ENCODE data around the gene CHAC1.
A peak's percentile ranks its signal among the peaks of the same experiment; 100 is the strongest.
"Not testable (repeated sequence)": the region's sequence is repeated elsewhere in the genome, so short reads cannot be mapped to it uniquely, and the experiment has no call there.

The CHAC1 gene

DNA sequence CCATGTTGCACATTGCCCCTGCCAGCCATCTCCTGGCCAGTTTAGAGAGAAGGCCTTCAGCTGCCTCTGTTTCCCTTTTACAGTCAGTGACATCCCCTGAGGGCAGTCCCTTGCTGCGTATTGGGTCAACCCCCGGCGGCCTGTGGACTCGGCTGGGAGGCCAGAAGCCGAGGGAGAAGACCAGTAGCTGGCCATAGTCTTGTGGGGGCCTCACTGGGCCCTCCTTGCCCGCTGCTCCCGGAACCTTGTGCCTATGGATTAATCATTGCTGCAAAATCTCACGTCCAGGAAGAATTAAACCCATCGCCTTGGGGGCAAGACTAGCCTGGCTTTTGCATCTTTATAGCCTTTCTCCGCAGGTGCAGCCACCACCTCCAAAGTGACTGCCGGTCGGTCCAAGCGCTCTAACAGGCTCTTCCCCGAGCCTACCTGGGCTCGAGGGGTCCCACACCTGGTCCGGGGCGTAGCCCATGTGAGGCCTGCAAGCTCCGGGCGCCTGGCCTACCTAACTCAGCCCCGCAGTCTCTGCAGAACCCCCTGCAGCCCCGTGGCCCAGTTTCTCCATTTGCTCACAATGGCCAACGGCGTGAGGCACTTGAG, 870 bp upstream of the CHAC1 start:
- TF ChIP-seq, protein P1, sequence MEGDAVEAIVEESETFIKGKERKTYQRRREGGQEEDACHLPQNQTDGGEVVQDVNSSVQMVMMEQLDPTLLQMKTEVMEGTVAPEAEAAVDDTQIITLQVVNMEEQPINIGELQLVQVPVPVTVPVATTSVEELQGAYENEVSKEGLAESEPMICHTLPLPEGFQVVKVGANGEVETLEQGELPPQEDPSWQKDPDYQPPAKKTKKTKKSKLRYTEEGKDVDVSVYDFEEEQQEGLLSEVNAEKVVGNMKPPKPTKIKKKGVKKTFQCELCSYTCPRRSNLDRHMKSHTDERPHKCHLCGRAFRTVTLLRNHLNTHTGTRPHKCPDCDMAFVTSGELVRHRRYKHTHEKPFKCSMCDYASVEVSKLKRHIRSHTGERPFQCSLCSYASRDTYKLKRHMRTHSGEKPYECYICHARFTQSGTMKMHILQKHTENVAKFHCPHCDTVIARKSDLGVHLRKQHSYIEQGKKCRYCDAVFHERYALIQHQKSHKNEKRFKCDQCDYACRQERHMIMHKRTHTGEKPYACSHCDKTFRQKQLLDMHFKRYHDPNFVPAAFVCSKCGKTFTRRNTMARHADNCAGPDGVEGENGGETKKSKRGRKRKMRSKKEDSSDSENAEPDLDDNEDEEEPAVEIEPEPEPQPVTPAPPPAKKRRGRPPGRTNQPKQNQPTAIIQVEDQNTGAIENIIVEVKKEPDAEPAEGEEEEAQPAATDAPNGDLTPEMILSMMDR (IDR thresholded peaks at IDR 0.05; ENCODE audit: insufficient read depth, low read depth, low read length, missing control alignments) = no peak
- peak overlapping the region; percentile 78 for H3K4me3 ChIP-seq (ENCODE audit: low read depth, low read length)
- DNase-seq (ENCODE audit: low read depth) = no peak

DNA sequence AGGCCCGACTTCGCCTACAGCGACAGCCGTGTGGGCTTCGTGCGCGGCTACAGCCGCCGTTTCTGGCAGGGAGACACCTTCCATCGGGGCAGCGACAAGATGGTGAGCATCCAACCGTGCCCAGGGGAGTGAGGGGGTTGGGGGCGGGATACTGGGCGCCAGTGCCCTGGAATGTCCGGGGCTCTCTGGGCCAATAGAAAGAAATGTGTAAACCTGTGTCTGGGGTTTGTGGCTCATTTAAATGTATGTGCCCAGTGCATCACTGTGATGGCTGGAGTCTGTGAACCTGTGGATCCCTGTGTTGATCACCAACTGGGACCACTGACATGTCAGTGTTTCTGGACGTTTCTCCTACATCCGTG, 423 bp downstream of the CHAC1 start:
- TF ChIP-seq, protein P1 (IDR thresholded peaks at IDR 0.05; ENCODE audit: insufficient read depth, low read depth, low read length, missing control alignments) = no peak
- H3K4me3 ChIP-seq (ENCODE audit: low read depth, low read length) = peak overlapping the region; percentile 78
- no peak for DNase-seq (ENCODE audit: low read depth)

DNA sequence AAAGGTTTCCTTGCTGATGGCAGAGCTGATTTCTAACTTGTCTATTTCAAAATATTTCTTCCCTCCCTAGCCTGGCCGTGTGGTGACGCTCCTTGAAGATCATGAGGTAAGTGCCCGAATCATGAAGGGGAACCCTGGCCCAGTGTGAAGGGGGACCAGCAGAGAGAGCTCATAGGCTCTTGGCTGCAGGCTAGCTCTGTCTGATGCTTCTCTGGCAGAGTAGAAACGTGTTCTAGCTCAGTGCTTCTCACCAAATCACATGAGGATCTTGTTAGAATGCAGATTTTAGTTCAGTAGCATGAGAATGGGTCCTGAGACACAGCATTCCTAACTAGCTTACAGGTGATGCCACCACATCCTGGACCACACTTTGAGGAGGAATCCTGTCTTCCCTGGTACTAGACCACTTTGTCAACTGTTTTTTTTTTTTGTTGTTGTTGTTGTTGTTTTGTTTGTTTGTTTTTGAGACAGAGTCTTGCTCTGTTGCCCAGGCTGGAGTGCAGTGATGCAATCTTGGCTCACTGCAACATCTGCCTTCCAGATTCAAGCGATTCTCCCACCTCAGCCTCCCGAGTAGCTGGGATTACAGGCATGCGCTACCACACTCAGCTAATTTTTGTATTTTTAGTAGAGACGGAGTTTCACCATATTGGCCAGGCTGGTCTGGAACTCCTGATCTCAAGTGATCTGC, 1.0 kb downstream of the CHAC1 start:
- not testable (repeated sequence) for DNase-seq (ENCODE audit: low read depth)
- peak overlapping the region; percentile 78 for H3K4me3 ChIP-seq (ENCODE audit: low read depth, low read length)

DNA sequence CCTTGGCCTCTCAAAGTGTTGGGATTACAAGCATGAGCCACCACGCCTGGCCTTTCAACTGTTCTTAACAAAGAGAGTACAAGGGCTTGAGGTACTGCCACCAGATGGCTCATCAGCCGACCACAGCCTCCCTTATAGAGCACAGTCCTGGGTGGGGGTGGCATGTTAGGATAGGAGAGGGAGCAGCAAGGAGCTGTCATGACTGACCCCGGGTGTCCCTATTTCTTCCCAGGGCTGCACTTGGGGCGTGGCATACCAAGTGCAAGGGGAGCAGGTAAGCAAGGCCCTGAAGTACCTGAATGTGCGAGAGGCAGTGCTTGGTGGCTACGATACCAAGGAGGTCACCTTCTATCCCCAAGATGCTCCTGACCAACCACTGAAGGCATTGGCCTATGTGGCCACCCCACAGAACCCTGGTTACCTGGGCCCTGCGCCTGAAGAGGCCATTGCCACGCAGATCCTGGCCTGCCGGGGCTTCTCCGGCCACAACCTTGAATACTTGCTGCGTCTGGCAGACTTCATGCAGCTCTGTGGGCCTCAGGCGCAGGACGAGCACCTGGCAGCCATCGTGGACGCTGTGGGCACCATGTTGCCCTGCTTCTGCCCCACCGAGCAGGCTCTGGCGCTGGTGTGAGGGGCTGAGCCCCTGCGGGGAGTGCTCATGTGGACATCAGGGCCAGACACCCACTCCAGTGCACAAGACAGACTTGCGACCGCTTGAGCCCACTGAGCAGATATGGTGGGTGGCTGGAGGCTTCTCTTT, 2.1 kb downstream of the CHAC1 start:
- TF ChIP-seq, protein P1 (IDR thresholded peaks at IDR 0.05; ENCODE audit: insufficient read depth, low read depth, low read length, missing control alignments) = no peak
- H3K4me3 ChIP-seq (ENCODE audit: low read depth, low read length) = no peak overlapping the region
- DNase-seq (ENCODE audit: low read depth) = no peak

DNA sequence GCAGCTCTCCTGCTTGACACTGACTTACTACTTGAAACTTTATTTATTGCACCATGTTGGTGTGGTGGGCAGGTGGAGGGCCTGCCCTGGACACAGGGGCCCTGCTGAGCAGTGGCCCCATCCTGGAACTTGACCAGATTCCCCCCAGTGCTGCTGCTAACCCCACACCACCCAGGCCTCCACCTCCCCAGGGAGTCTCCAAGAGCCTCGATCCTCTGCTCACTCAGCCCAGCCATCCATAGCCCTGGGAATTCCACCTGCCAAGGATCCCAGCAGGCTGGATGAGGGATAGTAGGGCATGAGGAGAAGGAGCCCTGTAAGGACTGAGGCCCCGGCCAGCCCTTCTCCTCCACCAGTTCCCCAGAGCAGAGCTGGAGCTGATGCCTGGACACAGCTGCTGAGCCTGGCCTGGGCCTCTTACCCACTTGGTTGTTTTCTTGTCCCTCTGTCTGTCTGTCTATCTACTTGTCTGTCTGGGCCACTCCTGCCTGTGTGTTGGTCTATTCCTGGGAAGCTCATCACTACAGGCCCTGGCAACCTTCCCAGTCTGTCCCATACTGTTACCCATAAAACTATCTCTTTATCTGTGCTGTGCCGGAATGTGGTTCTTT, 2.8 kb downstream of the CHAC1 start:
- DNase-seq (ENCODE audit: low read depth) = no peak
- TF ChIP-seq, protein P1 (IDR thresholded peaks at IDR 0.05; ENCODE audit: insufficient read depth, low read depth, low read length, missing control alignments) = no peak
- no peak overlapping the region for H3K4me3 ChIP-seq (ENCODE audit: low read depth, low read length)

DNA sequence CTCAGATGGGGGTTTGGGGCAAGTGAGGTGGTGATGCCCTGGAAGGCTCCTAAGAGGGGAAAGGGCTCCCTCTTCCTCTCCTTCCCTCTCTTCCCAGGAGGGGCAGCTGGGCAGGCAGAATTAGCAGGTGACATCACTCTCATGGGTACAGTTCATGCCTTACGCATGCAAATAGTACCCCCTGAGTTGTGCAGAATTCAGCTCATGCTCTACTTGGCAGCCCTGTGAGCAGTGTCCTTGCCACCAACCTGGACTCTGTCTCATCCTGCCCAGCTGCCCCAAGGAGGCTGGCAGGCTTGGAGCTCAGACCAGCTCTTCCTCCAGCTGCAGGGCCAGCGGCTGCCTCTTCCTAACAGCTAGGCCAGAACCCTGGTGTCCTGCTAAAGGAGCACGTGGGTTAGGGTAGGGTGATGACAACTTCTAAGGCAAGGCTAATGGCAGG, 3.3 kb downstream of the CHAC1 start:
- no peak for DNase-seq (ENCODE audit: low read depth)
- TF ChIP-seq, protein P1 (IDR thresholded peaks at IDR 0.05; ENCODE audit: insufficient read depth, low read depth, low read length, missing control alignments) = no peak
- no peak overlapping the region for H3K4me3 ChIP-seq (ENCODE audit: low read depth, low read length)

DNA sequence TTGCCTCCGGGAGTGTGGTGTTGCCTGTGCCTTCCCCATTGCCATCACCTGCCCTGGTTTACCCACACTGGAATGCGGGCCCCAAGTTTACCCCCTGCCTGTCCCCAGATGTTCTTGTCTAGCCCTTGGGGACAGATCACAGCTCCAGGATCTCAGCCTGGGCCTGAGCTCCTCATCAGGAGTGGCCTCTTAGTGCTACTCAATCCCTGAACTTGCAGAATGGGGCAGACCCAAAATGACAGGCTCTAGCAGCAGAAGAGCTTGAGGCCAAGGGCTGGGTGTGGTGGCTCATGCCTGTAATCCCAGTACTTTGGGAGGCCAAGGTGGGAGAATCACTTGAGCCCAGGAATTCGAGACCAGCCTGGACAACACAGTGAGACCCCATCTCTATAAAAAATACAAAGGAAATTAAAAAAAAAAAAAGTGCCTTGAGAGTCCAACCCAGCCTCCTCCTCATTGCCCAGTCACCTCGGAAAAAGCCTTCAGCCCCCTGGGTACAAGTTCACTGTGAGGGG, 3.8 kb downstream of the CHAC1 start:
- H3K4me3 ChIP-seq (ENCODE audit: low read depth, low read length) = no peak overlapping the region
- no peak for DNase-seq (ENCODE audit: low read depth)
- TF ChIP-seq, protein P1 (IDR thresholded peaks at IDR 0.05; ENCODE audit: insufficient read depth, low read depth, low read length, missing control alignments) = no peak
